ENCODE data around the gene S100A6.
"Not testable (repeated sequence)": the region's sequence is repeated elsewhere in the genome, so short reads cannot be mapped to it uniquely, and the experiment has no call there.

Gene S100A6

GRCh38 chr1:153535242-153536011 is at the start of gene S100A6:
Gene S100A6 (minus strand): TSS chr1:153535991. CDS start chr1:153535339, 652 bp downstream.
- no peak for DNase-seq

GRCh38 chr1:153585006-153585405 is 49.2 kb upstream of the S100A6 start:
- DNase-seq: no peak

- no peak for DNase-seq
Observed at GRCh38 chr1:153583976-153584375, 48.2 kb upstream of the S100A6 start.

GRCh38 chr1:153583514-153583913 is 47.7 kb upstream of the S100A6 start:
- not testable (repeated sequence) for DNase-seq

GRCh38 chr1:153582836-153583235 is 47.0 kb upstream of the S100A6 start:
- not testable (repeated sequence) for DNase-seq

- no peak for DNase-seq
Observed at GRCh38 chr1:153578936-153579335, 43.1 kb upstream of the S100A6 start.

GRCh38 chr1:153578490-153578889 is 42.7 kb upstream of the S100A6 start:
- DNase-seq: no peak

GRCh38 chr1:153577624-153578051 is 41.8 kb upstream of the S100A6 start:
- no peak for DNase-seq

- DNase-seq: no peak
Observed at GRCh38 chr1:153577138-153577537, 41.3 kb upstream of the S100A6 start.

GRCh38 chr1:153575497-153575896 is 39.7 kb upstream of the S100A6 start:
- not testable (repeated sequence) for DNase-seq

- DNase-seq: not testable (repeated sequence)
Observed at GRCh38 chr1:153575081-153575491, 39.3 kb upstream of the S100A6 start.

GRCh38 chr1:153573351-153573750 is 37.6 kb upstream of the S100A6 start:
- no peak for DNase-seq

- peak; percentile 52 for DNase-seq
Observed at GRCh38 chr1:153572569-153573015, 36.8 kb upstream of the S100A6 start.

GRCh38 chr1:153571706-153572105 is 35.9 kb upstream of the S100A6 start:
- no peak for DNase-seq

GRCh38 chr1:153570874-153571273 is 35.1 kb upstream of the S100A6 start:
- DNase-seq: no peak

- no peak for DNase-seq
Observed at GRCh38 chr1:153569465-153569864, 33.7 kb upstream of the S100A6 start.

GRCh38 chr1:153568367-153569099 is 32.7 kb upstream of the S100A6 start:
- peak; percentile 47 for DNase-seq

GRCh38 chr1:153567621-153568366 is 32.0 kb upstream of the S100A6 start:
- no peak for DNase-seq

- no peak for DNase-seq
Observed at GRCh38 chr1:153566414-153567371, 30.9 kb upstream of the S100A6 start.

GRCh38 chr1:153565529-153566374 is 30.0 kb upstream of the S100A6 start, which contains the start of gene S100A2:
Gene S100A2 (minus strand): TSS chr1:153565844. CDS start chr1:153563877, 1,967 bp downstream.
- DNase-seq: no peak

GRCh38 chr1:153563991-153564390 is 28.2 kb upstream of the S100A6 start:
- no peak for DNase-seq

Data from NCI-H1436 treated with DMSO at 0.1 percent for 48 hours (cell line).